Transverse colon (tissue), 4 donors: ENCODE results near the gene NWD2.

Experiments used
- EP300 ChIP-seq: sonication (generic); formaldehyde crosslinking; IDR thresholded peaks from one replicate; pipeline ENCODE4 v1.6.1; 2017; ENCODE audit warnings: antibody characterized with exemption, low read depth
- POLR2A ChIP-seq: fragments of 450-650 bp; IDR thresholded peaks from one replicate; pipeline ENCODE4 v1.6.1; 2016; ENCODE audit warnings: antibody characterized with exemption, mild to moderate bottlenecking, moderate library complexity
- POLR2AphosphoS5 ChIP-seq, 3 donors: sonication (generic); formaldehyde crosslinking; IDR thresholded peaks; one replicate each; pipeline ENCODE4 v1.6.1; 2016; ENCODE audit warnings: antibody characterized with exemption in 3 of 3
- TF ChIP-seq, protein P1 (sequence below), 5 experiments: fragments of 200-600 bp in 3 of 5; fragments of 450-650 bp in 2 of 5; sonication (generic) in 3 of 5; IDR thresholded peaks; 1 replicate in 2 of 5; 2 replicates in 3 of 5; pipeline ENCODE4 v1.5.1; 2016 to 2017; ENCODE audit warnings: antibody characterized with exemption in 5 of 5, inconsistent platforms in 3 of 5, mild to moderate bottlenecking in 2 of 5, moderate library complexity in 1 of 5

DNA sequence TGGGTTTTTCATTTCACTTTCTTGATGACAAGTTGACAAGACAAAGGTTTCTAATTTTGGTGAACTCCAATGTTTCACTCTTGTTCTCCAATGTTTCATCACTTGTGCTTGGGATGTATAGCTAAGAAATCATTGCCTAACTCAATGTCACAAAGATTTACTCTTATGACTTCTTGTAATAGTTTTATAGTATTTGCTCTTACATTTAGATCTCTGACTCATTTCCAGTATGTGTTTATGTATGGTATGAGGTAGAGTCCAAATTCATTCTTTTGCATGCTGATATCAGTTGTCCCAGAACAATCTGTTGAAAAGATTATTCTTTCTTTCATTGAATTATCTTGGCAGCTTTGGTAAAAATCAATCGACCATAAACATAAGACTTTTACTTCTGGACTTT is 12.2 kb upstream of the NWD2 start:
- TF ChIP-seq, protein P1, sequence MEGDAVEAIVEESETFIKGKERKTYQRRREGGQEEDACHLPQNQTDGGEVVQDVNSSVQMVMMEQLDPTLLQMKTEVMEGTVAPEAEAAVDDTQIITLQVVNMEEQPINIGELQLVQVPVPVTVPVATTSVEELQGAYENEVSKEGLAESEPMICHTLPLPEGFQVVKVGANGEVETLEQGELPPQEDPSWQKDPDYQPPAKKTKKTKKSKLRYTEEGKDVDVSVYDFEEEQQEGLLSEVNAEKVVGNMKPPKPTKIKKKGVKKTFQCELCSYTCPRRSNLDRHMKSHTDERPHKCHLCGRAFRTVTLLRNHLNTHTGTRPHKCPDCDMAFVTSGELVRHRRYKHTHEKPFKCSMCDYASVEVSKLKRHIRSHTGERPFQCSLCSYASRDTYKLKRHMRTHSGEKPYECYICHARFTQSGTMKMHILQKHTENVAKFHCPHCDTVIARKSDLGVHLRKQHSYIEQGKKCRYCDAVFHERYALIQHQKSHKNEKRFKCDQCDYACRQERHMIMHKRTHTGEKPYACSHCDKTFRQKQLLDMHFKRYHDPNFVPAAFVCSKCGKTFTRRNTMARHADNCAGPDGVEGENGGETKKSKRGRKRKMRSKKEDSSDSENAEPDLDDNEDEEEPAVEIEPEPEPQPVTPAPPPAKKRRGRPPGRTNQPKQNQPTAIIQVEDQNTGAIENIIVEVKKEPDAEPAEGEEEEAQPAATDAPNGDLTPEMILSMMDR (IDR thresholded peaks at IDR 0.05) = no peak
- TF ChIP-seq POLR2AphosphoS5 (IDR thresholded peaks at IDR 0.05) = no peak
- no peak for TF ChIP-seq EP300
- no peak for TF ChIP-seq POLR2A
